Dedifferentiated amniotic fluid mesenchymal stem cell (primary cell): ENCODE measurements around the gene ITGA6.
A peak's percentile ranks its signal among the peaks of the same experiment; 100 is the strongest.

Experiments used
- DNase-seq: peaks from one replicate; pipeline ENCODE4 v3.0.0-alpha.2; 2016; ENCODE audit errors: extremely low spot score

The ITGA6 gene

DNA sequence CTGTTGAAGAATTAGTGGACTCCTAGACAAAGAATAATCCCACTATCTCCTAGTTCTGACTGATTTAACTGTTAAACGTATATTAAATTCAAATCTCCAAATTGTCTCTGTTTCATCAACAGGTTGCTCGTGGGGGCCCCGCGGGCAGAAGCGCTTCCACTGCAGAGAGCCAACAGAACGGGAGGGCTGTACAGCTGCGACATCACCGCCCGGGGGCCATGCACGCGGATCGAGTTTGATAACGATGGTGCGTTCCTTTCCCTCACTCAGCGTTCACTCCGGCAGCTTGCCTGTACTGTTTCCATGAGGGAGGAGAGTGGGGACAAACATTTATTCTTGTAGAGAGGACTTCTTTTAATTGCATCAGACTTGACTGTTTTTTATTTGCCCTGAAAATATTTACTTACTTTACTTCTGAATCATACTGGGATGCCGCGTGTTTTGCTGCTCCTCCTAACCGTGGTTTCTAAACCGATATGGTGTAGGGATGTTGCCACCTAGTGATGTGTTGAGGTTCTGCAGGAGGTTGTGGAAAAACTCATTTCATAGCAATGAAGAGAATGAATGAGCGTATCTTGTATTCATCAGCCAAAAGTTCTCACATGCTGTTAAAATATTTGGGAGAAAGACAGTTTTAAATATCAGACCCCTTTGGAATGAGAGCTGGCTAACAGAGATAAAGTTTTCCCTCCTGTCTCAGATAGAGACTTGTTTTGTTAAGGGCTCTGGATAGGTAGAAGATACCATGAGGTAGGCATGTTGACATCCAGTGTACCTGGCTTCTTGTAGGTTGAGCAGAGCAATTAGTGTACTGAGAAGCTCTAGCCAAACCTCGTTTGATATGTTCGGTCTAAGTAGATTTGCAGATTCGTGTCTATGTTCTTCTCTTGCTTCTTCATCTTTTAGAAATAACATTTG is 38.3 kb downstream of the ITGA6 start:
- DNase-seq, result peak; percentile 95

DNA sequence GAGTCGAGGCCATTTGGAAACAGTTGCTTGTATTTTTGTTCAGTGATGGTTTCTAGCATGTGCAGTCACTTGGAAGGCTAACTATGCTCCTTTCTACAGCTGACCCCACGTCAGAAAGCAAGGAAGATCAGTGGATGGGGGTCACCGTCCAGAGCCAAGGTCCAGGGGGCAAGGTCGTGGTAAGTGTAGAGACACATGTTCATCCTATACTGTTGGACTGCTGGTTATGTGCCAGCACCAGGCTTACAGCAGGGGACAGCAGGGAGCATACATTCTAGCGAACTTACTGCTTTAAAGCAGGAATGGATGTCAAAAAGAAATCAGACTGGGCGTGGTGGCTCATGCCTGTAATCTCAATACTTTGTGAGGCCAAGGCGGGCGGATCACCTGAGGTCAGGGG is 40.0 kb downstream of the ITGA6 start:
- no peak for DNase-seq

DNA sequence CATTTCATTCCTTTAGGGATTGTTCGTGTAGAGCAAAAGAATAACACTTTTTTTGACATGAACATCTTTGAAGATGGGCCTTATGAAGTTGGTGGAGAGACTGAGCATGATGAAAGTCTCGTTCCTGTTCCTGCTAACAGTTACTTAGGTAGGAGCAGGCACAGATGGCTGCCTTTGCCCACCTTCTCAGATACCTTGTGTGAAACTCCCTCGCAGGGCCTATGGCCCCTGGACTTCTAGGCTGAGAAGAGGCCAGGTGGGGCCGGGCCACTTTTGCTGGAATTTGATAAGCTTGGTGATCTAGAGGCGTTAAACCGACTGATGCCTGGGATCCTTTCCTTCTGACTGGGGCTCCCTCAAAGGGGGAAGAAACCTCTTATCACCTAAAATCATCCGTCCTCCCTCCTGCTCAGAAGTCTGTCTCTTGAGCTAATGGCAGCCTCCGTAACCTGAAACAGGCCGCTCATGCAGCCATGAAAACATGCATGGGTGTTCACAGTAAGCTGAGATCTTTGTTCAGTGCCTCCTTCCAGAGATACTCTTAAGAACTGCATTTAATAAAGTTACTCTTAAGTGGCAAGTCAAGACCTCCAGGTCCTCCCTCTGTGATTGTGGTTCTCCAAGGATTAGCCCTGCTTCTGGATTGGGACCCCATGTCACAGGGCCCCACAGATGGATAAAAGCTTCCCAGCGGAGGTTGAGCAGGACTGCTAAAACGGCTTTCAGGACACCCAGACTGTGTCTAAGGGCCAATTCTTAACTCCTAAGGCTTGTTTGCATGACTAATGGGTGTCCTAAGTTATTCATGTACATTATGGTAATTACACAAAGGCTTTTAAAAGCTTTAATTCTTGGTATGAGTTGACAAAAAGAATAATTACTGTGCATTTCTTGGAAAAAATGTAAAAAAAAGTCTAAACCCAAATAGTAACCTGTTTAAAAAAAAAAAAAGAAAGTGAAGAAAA is 43.9 kb downstream of the ITGA6 start:
- DNase-seq, result no peak

DNA sequence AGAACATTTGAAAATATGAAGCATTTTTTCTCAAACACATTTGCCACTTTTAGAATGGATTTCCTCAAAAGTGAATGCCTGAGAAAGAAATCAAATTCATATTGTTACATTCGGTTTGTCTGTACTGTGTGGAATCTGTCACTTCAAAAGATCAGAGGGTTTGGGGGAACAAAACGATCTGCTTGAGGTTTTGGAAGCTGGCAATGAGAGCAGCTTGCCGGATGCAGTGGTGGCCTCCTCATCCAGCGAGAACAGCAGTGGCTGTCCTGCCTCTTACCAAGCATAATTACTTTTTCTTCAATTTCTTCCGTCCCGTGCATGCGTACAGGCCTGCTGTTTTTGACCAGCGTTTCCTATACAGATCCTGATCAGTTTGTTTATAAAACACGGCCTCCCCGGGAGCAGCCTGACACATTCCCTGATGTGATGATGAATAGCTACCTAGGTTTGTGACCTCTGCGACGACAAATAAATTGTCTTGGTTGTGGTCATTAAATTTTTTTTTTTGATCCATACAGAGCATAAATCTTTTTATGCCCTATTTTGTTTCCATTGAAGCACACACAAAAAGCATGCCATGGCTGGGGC is 45.2 kb downstream of the ITGA6 start:
- DNase-seq, result no peak

DNA sequence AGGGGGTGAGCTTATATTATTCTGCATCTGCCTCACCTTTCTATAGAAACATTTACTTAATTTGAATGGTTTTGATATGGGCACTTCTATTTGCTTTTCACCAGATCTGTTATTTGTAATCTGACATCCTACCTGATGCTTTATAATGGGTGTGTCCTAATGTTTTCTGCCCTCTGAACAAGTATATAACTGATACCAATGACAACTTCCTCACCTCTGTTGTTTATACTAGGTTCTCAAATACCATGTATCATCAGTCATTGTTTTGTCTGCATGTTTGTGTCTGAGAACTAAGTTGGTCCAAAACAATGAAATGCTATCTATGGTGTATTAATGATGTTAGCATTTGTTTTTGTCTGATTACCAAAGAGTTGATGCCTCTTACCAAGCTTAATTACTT is 45.8 kb downstream of the ITGA6 start:
- no peak for DNase-seq

DNA sequence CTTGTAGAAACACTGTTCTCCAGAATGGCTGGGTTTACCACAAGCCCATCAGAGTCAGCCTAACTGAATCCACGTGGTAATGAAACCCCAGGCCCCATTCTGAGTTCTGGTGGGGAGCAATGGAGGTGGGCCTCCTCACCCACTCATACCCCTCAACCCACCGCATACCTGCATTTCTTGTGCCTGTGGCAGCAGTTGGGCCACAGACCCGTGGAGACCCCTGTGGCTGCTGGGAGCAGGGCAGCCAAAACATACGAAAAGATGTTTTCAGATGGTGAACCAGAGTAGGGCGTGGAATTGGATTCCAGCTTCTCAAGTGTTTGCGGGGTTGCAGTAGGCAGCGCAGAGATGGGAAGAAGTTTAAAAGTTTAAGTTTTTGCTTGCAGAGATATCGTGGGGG is 51.0 kb downstream of the ITGA6 start:
- no peak for DNase-seq

DNA sequence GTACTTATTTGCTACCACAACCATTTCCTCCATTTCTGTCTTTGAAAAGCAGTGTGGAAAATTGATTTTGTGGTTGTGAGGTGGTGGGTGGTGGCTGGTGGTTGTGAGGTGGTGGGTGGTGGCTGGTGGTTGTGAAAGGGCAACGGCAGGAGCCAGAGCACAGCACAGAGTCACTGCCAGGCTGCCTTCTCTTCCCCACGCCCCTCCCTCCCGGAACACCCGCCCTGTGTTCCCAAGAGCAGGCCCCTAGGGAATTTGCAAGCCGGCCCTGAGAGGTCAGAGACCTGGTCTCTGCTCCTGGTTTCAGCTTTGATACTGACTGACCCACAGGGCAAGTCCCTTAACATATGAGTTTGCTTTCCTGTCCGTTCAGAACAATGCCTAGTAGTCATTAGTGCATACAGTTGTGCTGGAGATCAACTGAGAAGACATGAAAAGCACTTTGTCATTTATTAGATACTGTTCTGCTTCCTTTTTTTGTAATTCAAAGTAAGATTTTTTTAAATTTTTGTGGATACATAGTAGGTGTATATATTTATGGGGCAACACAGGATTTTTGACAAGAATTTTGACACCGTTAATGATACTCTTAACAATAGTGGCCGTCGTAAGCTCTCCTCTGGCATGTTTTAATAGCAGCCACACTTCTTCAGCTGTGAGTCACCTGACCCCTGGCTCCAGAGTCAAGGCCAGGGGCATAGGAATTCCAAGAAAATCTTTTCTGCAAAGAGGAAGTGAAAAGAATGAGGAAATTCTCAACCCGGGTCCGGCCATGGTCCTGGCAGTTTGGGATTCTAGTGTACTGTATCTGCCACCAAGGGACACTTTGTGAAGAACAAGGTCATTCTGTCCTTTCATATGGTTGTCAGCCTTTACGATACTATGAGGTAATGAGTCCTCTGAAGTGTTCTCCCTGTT is 53.2 kb downstream of the ITGA6 start:
- no peak for DNase-seq

DNA sequence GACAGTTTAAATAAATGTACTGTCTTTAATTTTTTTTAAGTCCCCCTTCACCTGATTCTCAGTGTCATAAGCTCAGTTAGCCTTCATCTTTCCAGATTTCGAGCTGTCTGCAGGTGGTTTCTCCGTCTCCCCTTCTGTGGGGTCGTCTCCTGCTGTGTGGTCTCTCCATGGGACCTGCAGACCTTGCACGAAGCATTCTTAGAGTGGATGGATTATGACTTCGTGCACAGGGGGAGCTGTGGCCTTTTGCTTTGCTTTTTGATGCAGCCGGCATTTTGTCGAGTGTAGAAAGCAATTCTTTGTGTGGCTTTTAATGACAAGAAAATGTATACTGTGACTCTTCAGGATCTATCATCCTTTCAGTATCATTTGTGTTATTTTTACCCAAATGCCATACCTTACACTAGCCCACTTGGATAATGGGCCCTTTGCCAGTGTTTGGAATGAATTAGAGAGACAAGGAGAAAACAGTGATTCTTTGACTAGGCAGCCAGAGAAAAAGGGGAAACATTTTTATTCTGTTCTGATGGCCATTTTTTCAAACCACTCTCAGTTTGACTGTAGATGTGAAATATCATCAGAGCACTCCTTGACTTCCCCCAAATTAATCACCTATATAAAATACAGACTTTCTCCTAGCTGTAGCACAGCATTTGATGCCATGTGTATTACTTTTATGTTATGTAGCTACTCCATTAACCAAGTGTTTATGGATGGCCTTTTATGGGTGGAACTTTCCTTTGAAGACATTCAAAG is 54.3 kb downstream of the ITGA6 start:
- DNase-seq, result no peak

DNA sequence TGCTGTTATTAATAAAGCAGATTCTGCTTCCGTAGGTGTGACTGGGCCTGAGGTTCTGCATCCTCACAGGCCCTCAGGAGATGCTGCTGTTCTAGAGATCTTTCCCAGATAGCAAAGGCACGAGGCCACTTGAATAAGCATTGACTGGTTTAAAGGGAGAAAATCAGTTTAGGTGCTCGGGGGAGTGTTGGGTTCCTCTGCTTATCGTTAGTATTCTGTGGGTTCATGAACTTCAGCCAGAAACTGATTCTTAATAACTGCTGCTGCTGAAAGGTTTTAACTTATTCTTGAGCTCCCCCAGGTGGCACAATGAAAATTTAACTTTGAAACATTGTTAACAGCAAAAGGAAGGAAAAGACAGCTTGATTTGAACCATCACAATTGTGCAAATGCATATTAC is 56.9 kb downstream of the ITGA6 start:
- peak; percentile 26 for DNase-seq

DNA sequence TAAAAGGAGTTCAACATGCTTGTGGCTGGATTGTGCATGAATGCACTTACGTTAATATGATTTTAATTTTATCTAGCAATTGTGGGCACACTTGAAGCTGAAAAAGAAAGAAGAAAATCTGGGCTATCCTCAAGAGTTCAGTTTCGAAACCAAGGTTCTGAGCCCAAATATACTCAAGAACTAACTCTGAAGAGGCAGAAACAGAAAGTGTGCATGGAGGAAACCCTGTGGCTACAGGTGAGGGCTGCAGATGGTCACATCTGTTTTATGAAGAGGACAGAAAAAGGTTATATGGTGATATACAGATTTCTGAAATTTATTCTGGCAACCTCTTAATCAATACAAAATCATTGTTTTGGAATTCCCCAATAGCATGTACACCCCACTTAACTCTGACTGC is 57.3 kb downstream of the ITGA6 start:
- DNase-seq, result no peak

DNA sequence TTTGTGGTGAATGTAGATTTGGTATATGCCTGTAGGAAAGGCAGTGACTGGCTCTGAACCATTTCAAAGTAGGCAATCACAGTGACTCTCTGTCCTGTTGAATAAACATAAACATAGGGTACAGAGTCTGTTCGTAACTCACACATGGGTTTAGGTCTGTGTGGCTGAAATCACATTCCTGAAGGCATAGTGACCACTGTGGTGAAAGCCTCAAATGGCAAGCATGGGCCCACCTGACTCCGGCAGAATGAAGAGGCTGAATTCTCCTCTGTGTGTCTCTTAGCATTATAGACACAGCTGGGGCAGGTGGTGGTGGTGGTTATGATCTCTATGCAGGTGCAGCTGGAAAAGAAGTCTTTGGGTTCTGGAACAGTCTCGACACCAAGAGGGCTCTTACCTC is 61.2 kb downstream of the ITGA6 start:
- no peak for DNase-seq

DNA sequence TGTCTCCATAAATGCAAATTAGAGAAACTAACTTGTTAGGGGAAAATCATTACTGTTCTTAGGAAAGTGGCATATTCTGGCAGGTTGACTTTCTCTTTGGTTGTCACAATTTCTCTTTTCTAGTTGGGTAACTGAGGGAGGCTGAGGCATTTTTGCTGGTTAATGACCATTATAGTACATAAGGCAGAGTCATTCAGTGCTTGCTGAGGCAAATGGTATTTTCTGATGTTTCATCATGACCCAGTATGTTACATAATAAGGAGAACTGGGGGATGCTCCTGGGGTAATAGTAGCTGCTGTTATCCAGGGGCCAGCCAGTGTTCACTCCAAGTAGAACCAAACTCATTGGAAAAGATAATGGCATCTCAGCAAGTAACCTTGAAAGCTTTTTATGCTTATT is 62.3 kb downstream of the ITGA6 start:
- DNase-seq, result no peak

DNA sequence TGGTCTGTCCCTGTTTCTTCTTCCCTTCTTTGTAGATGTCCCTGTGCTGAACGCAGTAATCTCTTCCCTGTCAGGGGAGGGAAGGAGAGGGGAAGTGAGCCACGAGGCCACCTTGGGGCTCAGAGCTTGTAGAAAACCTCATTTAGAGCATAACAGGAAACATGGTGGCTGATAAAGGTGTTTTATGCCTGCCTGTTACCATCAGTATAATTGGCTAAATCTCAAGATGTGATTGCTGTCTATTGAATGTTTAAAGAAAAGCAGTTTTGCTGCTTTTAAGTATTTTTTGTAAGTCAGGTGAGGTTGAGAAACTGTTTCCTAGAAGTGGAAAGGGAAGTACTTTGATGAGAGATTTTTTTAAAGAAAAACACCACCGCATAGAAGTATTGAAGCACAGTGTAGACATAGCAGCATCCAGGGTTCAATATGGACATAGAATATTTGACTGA is 68.8 kb downstream of the ITGA6 start:
- DNase-seq, result no peak

DNA sequence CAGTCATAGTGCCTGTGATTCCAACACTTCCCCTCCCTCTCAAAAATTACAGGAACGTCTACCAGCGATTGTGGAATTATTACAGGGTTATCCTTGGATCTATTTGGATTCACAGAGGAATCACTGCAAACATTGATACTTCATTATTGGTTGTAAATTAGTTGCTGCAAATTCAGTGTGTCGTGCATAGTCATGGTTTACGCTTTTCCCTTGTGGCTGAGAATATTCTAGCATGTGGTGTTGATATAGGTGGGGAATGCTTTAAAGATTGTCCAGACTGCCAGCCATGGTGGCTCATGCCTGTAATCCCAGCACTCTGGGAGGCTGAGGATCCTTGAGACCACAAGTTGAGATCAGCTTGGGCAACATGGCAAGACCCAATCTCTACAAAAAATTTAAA is 79.8 kb downstream of the ITGA6 start:
- DNase-seq, result no peak

DNA sequence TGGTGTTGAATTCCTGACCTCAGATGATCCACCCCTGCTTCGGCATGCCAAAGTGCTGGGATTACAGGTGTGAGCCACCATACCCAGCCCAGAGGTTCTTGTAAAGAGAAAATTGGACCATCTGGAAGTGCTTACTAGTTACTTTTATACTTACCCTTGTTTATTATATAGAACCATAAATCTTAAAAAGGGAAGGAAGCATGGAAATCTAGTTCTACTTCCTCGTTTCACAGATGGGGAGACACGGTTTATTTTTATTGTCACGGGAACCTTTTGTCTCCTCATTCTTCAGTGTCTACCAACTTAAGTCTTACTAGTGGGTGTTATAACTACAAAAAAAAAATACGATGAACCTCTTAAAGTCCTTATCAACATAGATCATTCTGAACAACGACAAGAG is 82.7 kb downstream of the ITGA6 start:
- no peak for DNase-seq

DNA sequence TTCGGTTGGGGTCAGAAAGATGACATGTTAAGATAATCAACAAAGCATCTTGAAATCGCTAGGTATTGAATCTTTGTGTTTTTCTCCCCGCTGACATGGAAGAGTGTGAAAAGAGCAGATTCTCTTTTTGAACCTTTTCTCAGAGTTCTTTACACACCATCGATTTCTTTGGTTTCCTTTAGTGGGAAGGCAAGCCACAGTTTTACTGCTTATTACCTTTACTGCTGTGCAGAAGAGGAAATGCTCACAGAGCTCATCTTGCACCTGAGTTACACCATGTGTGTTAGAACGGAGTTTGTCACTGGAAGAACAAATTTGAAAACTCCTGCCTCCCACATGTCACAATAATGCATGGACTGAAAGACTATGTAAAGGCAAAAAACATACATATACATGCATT is 83.2 kb downstream of the ITGA6 start:
- DNase-seq, result no peak

DNA sequence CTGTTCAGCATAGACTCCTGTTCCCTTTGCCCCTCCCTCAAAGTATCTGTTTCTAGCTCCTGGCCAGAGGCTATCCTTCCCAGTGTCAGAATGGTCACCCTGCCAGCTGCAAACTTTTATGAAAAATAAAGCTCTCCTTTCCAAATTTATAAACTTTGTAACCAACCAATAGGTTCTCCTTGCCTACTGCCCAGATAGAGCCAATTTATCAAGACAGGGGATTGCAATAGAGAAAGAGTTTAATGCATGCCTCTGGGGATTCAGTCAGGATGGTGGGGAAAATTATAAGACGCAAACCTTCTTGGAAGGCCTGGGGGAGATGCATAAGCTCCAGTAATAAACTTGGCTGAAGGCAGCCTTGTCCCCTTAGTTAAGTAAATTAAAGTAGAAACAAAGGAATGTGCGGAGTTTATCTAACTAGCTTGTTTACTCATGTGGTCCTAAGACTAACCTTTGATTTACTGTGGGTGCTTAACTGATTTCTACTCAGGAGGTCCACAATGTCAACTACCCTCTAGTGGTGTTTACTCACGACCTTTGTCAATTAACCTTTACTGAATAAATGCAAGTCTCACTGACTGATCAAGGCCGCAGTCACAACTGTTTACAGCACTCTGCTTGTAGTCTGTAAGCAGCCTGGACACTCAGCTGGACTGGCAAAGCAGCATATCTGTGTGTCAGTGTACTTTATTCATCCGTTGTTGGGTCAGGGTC is 85.6 kb downstream of the ITGA6 start:
- DNase-seq, result no peak

DNA sequence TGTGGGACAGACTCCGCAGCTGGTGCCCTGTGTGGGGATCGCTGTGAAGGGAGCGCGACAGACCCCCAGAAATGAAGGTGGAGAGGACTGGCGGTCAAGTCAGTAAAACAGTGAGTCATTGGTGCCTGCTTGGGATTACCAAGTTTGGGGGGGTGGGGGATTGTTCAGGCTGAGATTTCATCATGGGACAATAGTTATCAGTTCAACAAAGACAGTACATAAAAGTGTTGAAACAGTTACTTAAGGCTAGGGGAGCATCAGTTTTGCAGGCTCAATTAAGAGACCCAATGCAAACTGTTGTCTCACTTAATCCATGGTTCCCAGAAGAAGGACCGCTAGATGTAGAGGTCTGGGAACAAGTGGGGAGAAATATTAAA is 86.1 kb downstream of the ITGA6 start:
- DNase-seq, result no peak

DNA sequence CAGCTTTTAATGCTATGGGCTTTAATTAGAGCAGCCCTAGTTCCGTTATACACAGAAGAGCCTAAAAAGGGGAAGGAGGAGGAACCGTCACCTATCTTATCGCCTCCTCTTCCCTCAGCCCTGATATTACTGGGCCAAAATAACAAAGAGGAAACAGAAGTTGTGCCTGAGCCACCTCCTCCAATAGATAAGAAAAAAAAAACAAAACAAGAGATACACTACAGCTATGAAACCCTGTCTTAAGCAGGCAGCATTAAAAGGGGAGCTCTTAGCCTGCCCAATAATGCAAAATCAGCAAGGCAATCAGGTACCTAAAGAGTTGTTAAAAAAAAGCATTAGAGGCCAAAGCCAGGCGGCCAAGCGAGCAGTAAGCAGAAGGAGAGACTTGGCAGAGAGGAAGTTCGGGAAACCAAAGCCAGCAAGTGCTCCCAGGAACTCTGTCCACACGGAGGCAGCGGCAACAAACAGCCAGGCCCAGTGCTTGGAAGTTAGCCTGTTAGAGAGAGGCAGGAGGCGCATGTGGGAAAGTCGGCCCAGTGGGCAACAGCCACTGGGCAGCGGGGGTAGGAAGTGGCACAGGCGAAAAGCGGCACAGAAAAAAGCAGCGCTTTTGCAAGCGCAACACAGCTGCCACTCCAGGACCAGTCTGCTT is 86.7 kb downstream of the ITGA6 start:
- DNase-seq, result no peak
